ENCODE data around the gene SUSD1.

SUSD1 gene

DNA sequence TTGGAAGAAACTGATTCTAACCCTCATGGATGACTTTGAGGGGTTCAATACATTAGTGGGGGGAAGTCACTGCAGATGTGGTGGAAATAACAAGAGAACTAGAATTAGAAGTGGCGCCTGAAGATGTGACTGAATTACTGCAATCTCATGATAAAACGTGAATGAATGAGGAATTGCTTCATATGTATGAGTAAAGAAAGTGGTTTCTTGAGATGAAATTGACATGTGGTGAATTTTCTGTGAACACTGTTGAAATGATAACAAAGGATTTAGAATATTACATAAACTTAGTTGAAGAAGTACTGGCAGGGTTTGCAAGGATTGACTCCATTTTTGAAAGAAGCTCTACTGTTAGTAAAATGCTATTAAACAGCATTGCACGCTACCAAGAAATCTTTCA, 165.4 kb downstream of the SUSD1 start:
- DNase-seq (ENCODE audit: low spot score), result no peak
- TF ChIP-seq, protein P1, sequence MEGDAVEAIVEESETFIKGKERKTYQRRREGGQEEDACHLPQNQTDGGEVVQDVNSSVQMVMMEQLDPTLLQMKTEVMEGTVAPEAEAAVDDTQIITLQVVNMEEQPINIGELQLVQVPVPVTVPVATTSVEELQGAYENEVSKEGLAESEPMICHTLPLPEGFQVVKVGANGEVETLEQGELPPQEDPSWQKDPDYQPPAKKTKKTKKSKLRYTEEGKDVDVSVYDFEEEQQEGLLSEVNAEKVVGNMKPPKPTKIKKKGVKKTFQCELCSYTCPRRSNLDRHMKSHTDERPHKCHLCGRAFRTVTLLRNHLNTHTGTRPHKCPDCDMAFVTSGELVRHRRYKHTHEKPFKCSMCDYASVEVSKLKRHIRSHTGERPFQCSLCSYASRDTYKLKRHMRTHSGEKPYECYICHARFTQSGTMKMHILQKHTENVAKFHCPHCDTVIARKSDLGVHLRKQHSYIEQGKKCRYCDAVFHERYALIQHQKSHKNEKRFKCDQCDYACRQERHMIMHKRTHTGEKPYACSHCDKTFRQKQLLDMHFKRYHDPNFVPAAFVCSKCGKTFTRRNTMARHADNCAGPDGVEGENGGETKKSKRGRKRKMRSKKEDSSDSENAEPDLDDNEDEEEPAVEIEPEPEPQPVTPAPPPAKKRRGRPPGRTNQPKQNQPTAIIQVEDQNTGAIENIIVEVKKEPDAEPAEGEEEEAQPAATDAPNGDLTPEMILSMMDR (IDR thresholded peaks at IDR 0.05), result no peak
- H3K27ac ChIP-seq, result no peak overlapping the region
- no peak overlapping the region for H3K4me3 ChIP-seq

DNA sequence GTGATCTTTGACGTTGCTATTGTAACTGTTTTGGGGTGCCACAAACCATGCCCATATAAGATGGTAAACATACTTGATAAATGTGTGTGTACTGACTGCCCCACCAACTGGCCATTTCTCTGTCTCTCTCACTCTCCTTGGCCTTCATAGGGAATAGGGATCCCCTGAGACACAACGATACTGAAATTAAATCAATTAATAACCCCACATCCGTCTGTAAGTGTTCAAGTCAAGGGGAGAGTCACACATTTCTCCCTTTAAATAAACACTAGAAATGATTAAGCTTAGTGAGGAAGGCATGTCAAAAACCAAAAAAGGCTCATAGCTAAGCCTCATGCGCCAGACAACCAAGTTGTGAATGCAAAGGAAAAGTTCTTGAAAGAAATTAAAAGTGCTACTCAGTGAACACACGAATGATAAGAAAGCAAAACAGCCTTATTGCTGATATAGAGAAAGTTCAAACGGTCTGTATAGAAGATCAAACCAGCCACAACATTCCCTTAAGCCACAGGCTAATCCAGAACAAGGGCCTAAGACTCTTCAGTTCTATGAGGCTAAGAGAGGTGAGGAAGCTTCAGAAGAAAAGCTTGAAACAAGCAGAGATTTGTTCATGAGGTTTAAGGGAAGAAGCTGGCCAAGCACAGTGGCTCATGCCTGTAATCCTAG, 167.4 kb downstream of the SUSD1 start:
- no peak for DNase-seq (ENCODE audit: low spot score)
- Histone ChIP-seq H3K4me3 (no peak overlapping the region), H3K27ac (no peak overlapping the region)
- TF ChIP-seq, protein P1 (IDR thresholded peaks at IDR 0.05), result no peak

DNA sequence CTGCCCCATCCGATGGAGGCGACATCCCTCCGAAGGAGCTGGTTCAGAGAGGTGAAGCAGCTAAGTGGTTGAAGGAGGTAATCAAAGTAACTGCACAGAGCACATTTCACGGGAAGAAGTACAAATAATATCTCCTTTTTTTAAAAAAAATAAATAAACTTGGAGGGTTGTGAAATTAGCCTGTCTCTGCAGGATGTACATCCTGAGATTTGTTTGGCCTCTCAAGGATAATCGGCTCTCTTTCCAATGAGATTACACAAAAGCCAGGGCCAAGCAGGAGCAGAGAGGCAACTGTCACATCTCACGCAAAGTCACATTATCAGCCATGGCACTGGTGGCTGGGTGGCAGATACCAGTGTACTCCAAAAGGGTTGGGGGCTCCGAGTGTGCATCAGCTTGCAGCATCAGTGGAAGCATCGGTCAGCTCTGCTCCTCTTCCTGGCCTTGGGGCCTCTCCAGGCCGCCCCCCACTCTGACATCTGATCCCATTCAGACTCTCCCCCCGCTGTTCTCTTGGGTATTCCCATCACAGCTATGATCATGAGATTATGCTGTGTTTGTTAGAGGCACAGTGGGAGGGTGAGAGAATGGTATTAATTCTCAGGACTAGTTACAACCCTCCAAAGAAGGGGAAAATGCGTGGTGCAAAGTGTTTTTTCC, 168.6 kb downstream of the SUSD1 start:
- DNase-seq (ENCODE audit: low spot score), result no peak
- Histone ChIP-seq H3K4me3 (no peak overlapping the region), H3K27ac (no peak overlapping the region)
- TF ChIP-seq, protein P1 (IDR thresholded peaks at IDR 0.05), result no peak

DNA sequence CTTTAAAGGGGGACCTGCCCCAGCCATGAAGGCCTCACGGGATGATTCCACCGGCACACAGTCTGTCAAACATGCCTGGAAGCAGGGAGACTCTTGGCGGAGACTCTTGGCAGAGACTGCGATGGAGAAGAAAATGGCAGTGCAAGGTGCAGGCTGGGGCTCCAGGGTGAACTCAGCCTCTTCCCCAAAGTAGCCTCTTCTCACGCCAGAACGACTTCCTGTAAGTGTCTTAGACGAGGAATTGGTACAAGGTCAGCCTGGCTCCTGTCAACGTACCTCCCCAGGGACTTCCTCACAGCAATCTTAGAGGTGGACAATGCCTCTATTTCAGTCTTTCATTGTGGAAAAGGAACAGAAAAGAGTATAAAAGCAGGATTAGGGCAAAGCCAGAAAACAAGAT, 169.2 kb downstream of the SUSD1 start:
- TF ChIP-seq, protein P1 (IDR thresholded peaks at IDR 0.05), result no peak
- DNase-seq (ENCODE audit: low spot score), result no peak
- Histone ChIP-seq H3K27ac (no peak overlapping the region), H3K4me3 (no peak overlapping the region)

DNA sequence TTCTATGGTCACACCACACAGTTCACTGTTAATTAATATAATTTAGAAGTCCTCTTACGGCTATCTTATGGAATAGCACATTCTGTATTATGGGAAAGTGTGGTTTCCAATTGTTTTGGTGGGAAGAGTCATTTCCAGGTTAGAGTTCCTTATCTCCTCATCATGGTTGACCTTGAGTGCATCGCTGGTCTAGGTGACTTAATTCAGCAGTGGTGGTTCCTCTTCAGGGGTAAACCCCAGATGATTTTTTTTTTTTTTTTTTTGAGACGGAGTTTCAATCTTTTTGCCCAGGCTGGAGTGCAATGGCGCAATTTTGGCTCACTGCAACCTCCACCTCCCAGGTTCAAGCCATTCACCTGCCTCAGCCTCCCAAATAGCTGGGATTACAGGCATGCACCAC, 171.6 kb downstream of the SUSD1 start:
- no peak for DNase-seq (ENCODE audit: low spot score)
- TF ChIP-seq, protein P1 (IDR thresholded peaks at IDR 0.05), result no peak
- Histone ChIP-seq H3K4me3 (no peak overlapping the region), H3K27ac (no peak overlapping the region)

DNA sequence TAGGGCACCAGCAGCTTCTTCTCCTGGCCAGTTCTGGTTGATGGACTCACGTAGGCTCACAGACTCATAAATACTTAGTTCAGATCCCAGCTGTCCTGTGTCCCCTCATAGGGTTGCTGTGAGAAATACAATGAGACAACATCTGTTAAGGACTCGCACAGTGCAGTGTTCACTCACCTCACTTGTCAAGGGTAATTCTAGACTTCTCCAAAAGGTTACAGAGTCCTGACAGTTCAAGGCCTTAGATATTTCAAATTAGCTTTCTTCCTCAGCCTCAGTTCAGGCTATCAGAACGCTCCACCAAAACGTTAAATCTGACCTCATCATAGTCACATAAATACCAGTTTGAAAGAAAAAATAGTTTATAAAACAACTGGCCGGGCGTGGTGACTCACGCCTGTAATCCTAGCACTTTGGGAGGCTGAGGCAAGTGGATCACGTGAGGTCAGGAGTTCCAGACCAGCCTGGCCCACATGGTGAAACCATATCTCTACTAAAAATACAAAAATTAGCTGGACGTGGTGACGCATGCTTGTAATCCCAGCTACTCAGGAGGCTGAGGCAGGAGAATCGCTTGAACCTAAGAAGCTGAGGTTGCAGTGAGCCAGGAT, 172.1 kb downstream of the SUSD1 start:
- TF ChIP-seq, protein P1 (IDR thresholded peaks at IDR 0.05), result no peak
- DNase-seq (ENCODE audit: low spot score), result no peak
- Histone ChIP-seq H3K4me3 (no peak overlapping the region), H3K27ac (no peak overlapping the region)

All from coronary artery (tissue), 2 donors.